GM18511 (cell line): ENCODE measurements around the gene RAVER2.

Source experiments
- ATAC-seq: cut with Tn5 transposase; IDR thresholded peaks from one replicate; pipeline ENCODE4 v1.9.1; 2021; ENCODE audit warnings: mild to moderate bottlenecking, moderate library complexity; ENCODE audit not compliant: unreplicated experiment

The RAVER2 gene

GRCh38 chr1:64875101-64875500 lies 130.2 kb downstream of the RAVER2 start:
- ATAC-seq: no peak

- ATAC-seq: no peak
These were observed 130.7 kb downstream of the RAVER2 start for GRCh38 chr1:64875606-64876005.

- ATAC-seq: no peak
These were observed 132.3 kb downstream of the RAVER2 start for GRCh38 chr1:64877151-64877550.

- no peak for ATAC-seq
These were observed 132.7 kb downstream of the RAVER2 start for GRCh38 chr1:64877598-64877997.

- no peak for ATAC-seq
These were observed 133.2 kb downstream of the RAVER2 start for GRCh38 chr1:64878090-64878489.

GRCh38 chr1:64878931-64879611 lies 134.2 kb downstream of the RAVER2 start:
- no peak for ATAC-seq

GRCh38 chr1:64880449-64880848 lies 135.6 kb downstream of the RAVER2 start:
- ATAC-seq: no peak

- ATAC-seq: no peak
These were observed 136.4 kb downstream of the RAVER2 start for GRCh38 chr1:64881281-64881680.
